ENCODE measurements around the gene IPP.
A peak's percentile ranks its signal among the peaks of the same experiment; 100 is the strongest.

Gene IPP

GRCh38 chr1:45750298-45751038 lies at the start of gene IPP:
IPP (minus strand) TSS chr1:45750653; CDS start chr1:45746411, 4,242 bp downstream.
- 0 out of 2 replicates have a peak, but pooled peaks have one; percentile 13 for TF ChIP-seq CTCF (IDR thresholded peaks at IDR 0.05; ENCODE audit: borderline replicate concordance, insufficient read depth, low read depth, low read length)
- peak within 1 kb of the TSS; percentile 69 for H3K4me3 ChIP-seq (ENCODE audit: low read depth, low read length)

- no peak for TF ChIP-seq CTCF (IDR thresholded peaks at IDR 0.05; ENCODE audit: borderline replicate concordance, insufficient read depth, low read depth, low read length)
Measured at GRCh38 chr1:45796946-45797345, 46.5 kb upstream of the IPP start.

GRCh38 chr1:45796381-45796780 lies 45.9 kb upstream of the IPP start:
- no peak for TF ChIP-seq CTCF (IDR thresholded peaks at IDR 0.05; ENCODE audit: borderline replicate concordance, insufficient read depth, low read depth, low read length)
- H3K4me3 ChIP-seq (ENCODE audit: low read depth, low read length): no peak overlapping the region

More at GRCh38 chr1:45796946-45797345, 46.5 kb upstream of the IPP start:
- H3K4me3 ChIP-seq (ENCODE audit: low read depth, low read length): no peak overlapping the region

GRCh38 chr1:45793942-45794604 lies 43.6 kb upstream of the IPP start:
- TF ChIP-seq CTCF (IDR thresholded peaks at IDR 0.05; ENCODE audit: borderline replicate concordance, insufficient read depth, low read depth, low read length): no peak
- H3K4me3 ChIP-seq (ENCODE audit: low read depth, low read length): no peak overlapping the region

GRCh38 chr1:45792744-45793143 lies 42.3 kb upstream of the IPP start:
- no peak for TF ChIP-seq CTCF (IDR thresholded peaks at IDR 0.05; ENCODE audit: borderline replicate concordance, insufficient read depth, low read depth, low read length)
- no peak overlapping the region for H3K4me3 ChIP-seq (ENCODE audit: low read depth, low read length)

- H3K4me3 ChIP-seq (ENCODE audit: low read depth, low read length): no peak overlapping the region
- no peak for TF ChIP-seq CTCF (IDR thresholded peaks at IDR 0.05; ENCODE audit: borderline replicate concordance, insufficient read depth, low read depth, low read length)
Measured at GRCh38 chr1:45789601-45790000, 39.1 kb upstream of the IPP start.

GRCh38 chr1:45787905-45788304 lies 37.5 kb upstream of the IPP start:
- no peak overlapping the region for H3K4me3 ChIP-seq (ENCODE audit: low read depth, low read length)
- TF ChIP-seq CTCF (IDR thresholded peaks at IDR 0.05; ENCODE audit: borderline replicate concordance, insufficient read depth, low read depth, low read length): no peak

All from GM12875 (cell line).